ENCODE results near the gene ELOA.

ELOA gene, protein sequence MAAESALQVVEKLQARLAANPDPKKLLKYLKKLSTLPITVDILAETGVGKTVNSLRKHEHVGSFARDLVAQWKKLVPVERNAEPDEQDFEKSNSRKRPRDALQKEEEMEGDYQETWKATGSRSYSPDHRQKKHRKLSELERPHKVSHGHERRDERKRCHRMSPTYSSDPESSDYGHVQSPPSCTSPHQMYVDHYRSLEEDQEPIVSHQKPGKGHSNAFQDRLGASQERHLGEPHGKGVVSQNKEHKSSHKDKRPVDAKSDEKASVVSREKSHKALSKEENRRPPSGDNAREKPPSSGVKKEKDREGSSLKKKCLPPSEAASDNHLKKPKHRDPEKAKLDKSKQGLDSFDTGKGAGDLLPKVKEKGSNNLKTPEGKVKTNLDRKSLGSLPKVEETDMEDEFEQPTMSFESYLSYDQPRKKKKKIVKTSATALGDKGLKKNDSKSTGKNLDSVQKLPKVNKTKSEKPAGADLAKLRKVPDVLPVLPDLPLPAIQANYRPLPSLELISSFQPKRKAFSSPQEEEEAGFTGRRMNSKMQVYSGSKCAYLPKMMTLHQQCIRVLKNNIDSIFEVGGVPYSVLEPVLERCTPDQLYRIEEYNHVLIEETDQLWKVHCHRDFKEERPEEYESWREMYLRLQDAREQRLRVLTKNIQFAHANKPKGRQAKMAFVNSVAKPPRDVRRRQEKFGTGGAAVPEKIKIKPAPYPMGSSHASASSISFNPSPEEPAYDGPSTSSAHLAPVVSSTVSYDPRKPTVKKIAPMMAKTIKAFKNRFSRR

DNA sequence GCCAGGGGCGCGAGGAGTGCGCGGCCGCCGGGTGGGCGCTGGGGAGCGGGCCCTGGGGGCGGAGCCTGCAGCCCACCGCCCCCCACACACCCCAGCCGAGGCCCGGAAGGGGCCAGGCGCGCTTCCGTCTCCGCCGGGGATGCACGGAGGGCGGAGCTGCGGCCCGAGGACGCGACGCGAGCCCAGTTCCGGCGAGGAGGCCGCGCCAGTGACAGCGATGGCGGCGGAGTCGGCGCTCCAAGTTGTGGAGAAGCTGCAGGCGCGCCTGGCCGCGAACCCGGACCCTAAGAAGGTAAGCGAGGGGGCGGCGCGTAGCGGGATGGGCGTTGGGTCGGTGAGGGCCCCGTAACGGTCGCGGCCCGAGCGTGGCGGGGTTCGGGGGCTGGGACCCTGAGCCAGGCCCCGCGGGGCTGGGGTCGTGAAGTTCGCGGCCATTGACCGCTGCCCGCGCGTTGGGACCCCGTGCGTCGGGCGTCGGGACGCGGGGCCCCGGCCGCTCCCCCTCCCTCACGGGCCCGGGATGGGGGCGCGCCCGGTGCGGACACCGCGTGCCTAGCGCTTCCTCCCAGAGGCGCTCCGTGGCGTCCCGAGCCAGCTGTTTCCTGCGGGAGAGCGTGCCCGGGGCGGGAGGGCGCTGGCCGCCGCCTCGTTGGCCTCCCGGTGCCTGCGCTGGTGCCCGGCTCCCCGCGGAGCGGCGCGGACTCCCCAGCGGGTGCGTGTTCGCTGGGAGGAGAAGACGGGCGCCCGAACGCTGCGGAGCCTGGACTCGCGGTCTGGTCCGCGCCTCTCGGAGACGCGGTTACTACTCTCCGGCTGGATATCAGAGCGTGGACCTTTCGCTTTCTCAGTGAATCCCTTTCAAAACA lies at the start of gene ELOA:
ELOA (plus strand) TSS at position 185 of the 866 bp plus-strand sequence; CDS start at position 218, 33 bp downstream.
- DNase-seq (ENCODE audit: low spot score): no peak

DNA sequence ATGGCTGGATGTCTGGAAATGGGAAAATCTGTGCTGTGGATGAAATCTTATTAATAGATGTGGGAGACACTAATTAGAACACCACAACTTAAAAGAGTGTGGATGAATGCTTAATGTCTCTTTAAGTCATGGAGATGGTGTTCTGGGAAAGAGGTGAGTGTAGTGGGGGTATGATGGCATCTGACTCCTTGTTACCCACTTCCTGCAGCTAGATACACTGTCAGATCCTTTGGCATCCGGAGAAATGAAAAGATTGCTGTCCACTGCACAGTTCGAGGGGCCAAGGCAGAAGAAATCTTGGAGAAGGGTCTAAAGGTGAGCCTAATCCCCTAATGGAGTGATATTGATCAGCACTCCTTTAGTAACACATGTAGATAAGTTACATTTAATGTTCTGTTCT lies 49.7 kb upstream of the ELOA start:
- DNase-seq (ENCODE audit: low spot score): no peak

DNA sequence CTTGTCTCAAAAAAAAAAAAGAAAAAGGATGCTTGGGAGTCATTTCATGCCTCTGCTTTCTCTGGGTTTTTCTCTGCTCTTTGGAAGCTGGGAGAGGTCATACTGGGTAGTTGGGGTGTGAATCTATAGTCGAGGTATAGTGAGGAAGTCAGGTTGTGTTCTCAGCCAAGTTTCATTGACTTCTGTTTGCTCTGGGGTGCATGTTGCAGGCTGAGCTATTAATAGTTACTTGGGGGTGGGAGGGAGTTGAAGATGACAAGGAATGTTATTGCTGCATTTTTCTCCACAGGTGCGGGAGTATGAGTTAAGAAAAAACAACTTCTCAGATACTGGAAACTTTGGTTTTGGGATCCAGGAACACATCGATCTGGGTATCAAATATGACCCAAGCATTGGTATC lies 48.9 kb upstream of the ELOA start:
- no peak for DNase-seq (ENCODE audit: low spot score)

- DNase-seq (ENCODE audit: low spot score): no peak
Measured at GRCh38 chr1:23695667-23696066, 47.6 kb upstream of the ELOA start.

DNA sequence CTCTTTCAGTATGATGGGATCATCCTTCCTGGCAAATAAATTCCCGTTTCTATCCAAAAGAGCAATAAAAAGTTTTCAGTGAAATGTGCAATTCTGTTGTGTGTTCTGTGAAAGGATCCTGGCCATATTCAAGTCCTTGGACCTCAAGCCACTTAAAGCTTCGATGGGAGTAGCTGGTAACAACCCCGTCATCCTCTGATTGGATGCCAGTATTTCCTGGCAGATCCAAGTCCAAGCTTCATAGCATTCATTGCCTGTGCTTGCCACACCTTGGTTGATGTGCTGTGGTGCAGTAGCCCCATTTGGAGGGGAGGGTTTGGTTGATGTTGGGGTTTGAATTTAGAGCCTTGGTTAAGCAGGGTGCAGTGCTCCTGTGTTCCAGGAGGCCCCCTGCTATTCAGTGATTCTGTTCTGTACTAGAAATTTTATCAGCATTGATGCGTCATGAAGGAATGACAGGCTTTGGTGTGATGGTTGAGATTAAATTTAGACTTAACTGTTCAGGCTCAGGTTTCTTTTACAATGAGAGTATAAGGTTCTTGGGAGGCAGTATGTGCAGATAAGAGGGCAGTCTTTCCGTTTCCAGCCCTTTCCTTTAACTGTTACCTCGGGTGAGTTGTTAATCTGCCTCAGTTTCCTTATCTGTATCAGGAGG lies 46.8 kb upstream of the ELOA start:
- DNase-seq (ENCODE audit: low spot score): no peak

DNA sequence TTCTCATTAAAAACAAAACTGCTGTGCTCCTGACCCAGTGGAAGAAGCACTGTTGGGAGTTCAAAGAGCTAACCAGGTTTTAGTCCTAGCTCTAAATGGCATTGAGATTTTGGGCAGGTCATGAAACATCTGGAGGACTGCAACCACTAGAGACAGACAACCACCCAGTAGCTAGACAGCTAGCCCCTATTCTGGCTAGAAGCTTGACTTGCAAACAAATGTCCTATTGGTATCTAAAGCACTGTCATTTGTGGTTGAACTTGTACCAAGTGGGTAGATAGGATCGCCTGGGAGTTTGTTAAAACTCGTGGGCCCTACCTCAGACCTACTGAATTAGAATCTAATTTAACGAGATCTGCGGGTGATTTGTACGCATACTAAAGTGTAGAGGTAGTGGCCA lies 44.8 kb upstream of the ELOA start:
- no peak for DNase-seq (ENCODE audit: low spot score)

DNA sequence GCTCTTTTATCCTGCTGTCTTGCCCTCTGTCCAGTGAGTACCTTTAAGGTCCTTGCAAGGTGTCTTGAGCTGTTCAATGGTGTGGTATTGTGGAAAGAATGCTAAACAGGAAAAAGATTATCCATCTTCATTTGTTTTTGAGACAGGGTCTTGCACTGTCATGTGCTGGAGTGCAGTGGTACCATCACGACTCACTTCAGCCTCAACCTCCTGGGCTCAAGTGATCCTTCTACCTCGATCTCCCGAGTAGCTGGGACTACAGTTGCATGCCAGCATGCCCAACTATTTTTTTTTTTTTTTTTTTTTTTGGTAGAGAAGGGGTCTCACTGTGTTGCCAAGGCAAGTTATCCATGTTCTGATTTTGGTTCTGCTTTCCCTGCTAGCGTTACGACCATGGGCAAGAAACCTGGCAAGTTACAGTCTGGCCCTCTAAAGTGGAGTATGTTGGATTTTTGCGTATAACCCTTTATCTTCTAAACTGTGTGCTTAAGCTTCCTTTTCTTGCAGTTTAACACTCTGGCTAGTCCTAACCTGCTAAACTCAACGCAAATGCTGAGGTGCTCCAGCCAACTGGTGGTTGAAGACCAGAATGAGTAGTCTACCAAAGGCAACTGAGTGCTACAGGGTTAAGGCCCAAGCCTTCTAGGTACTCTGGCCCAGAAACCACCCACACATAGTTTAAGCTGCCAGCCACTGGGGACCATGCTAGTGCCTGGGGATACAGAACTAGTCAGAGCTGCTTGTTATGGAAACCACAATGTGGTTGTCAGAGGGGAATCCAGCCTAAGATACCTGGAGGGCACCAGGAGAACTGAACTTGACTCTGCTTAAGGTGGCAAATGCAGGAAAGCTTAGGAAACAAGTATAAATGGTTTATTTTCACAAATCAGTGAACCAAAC lies 43.7 kb upstream of the ELOA start:
- DNase-seq (ENCODE audit: low spot score): no peak

DNA sequence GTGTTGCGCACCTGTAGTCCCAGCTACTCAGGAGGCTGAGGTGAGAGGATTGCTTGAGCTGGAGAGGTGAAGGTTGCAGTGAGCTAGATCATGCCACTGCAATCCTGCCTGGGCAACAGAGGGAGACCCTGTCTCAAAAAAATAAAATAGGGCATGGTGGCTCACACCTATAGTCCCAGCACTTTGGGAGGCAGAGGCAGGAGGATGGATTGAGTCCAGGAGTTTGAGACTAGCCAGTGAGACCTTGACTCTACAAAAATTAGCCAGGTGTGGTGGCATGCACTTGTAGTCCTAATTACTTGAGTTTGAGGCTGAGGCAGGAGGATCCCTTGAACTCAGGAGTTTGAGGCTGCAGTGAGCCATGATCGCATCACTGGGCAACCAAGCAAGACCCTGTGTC lies 42.0 kb upstream of the ELOA start:
- DNase-seq (ENCODE audit: low spot score): no peak

DNA sequence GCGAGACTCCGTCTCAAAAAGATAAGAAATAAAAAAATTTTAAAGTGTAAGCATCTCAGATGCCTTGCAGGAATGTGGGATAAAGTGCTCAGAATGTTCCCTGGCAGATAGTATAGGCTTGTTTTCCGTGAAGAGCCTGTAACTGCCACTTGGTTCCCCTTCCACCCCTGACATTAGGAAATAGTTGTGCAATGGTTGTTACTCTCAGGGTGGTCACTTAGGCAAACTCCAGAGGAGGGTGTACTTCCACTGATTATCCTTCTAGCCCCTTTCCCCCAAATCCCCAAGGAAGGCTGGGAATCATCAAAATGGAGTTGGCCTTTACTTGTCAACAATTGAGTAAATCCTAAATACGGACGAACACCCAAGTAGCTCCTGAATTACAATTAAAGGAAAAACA lies 41.3 kb upstream of the ELOA start:
- no peak for DNase-seq (ENCODE audit: low spot score)

DNA sequence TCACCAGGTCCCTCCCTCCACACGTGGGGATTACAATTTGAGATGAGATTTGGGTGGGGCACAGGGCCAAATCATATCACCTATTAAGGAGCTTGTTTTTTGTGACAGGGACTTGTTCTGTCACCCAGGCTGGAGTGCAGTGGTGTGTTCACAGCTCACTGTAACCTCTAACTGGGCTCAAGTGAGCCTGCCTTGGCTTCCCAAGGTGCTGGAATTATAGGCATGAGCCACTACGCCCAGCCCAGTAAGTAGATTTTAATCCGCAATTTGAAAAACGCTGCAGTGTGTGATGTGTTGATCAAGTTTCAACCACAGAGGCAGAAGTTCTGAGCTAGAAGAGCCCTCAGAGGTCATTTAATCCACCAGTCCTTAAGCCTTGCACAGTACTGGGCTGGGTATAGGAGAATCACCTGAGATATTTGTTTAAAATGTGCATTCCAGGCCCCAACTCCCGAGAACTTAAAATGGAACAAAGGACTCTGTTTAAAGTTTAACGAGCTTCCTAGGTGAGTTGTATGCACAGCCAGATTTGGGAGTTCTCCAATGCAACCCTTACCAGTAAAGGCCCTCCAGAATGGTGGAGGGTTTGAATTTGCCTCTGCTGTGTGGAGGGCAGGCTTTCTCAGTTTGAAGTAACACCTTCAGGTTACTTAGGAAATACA lies 38.3 kb upstream of the ELOA start:
- DNase-seq (ENCODE audit: low spot score): no peak

DNA sequence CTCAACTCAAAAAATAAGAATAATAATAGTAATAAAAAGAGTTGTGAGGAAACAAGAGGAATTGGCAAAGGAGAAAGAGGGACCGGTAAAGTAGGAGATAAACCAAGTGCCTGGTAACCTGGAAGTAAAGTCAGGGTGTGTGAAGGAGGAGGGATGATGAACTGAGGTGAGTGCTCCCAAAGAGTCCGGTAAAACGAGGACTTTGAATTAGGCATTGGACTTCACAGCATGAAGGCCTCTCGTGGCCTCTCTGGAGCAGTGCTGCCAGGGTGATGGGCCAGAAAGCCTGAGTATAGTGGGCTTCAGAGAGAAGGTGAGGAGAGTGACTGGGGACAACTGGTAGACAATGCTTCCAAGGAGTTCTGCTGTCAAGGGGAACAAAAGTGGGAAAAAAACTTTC lies 34.0 kb upstream of the ELOA start:
- no peak for DNase-seq (ENCODE audit: low spot score)

GRCh38 chr1:23718482-23718881 lies 24.8 kb upstream of the ELOA start:
- no peak for DNase-seq (ENCODE audit: low spot score)

- no peak for DNase-seq (ENCODE audit: low spot score)
Measured at GRCh38 chr1:23719162-23719820, 24.0 kb upstream of the ELOA start.

- no peak for DNase-seq (ENCODE audit: low spot score)
Measured at GRCh38 chr1:23720256-23720995, 22.8 kb upstream of the ELOA start.

DNA sequence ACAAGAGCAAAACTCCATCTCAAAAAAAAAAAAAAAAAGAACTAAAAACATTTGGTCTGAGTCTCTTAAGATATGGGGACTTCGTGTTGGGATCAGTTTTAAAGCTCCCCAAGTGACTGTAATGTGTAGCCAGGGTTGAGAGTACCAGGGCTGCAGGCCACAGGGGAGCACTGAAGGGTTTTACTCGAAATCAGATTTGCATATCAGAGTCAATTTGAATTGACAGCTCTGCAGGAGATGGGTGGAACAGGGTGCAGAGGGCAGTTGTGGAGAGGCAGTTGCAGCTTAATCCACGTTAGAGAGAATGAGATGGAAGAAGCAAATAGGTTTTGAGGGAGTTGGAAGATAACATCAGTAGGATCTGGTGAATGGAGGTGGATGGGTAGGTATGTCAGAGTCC lies 20.6 kb upstream of the ELOA start:
- DNase-seq (ENCODE audit: low spot score): no peak

GRCh38 chr1:23726686-23727085 lies 16.6 kb upstream of the ELOA start:
- no peak for DNase-seq (ENCODE audit: low spot score)

DNA sequence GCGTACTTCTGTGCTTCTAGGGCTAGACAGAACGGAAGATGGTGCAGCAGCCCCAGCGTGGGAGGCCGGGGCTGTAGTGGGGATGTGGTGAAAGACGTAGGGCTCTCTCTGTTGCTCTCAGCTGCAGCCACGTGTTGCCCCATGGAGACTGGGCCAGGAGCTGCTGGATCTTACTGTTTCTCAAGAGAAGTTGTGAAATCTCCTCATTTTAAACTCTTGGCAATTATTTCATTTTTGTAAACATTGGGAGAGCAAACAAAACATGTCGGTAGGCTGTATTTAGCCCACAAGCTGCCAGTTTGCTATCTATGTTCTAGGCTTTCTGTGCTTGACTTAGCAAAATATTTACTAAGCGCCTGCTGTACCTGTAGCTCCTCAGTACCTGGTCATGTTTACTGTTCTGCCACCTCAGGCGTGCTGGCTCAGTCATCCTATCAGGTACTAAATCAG lies 15.9 kb upstream of the ELOA start:
- peak; percentile 38 for DNase-seq (ENCODE audit: low spot score)

GRCh38 chr1:23732363-23733224 lies 10.7 kb upstream of the ELOA start:
- DNase-seq (ENCODE audit: low spot score): no peak
